ENCODE results near the gene PTX3. TPM values are rescaled to one million over a fixed set of nuclear protein-coding genes. Genes with fewer than 3 reads are reported as not detected.

Gene PTX3
- total RNA-seq (2021; ENCODE audit: unreplicated experiment) (2.1 TPM), Bru-seq, nascent RNA (percentile 40 among the genes with signal in this experiment), BruChase-seq, experiment 1, labeled RNA remaining after a 2-hour chase (percentile 43 among the genes with signal in this experiment), BruChase-seq, experiment 2, labeled RNA remaining after a 6-hour chase (percentile 55 among the genes with signal in this experiment)
- polyA plus RNA-seq (2012; ENCODE audit: insufficient read length), result 1.7 TPM
- long read RNA-seq, partial matches to known transcripts, result 0 of 2 reads
- long read RNA-seq, other reads (novel, unspliced or antisense), result 0 of 2 reads

- no peak for TF ChIP-seq SIN3A (IDR thresholded peaks at IDR 0.05; ENCODE audit: borderline replicate concordance, insufficient read depth, low read depth, low read length)
- no peak for TF ChIP-seq REST (IDR thresholded peaks at IDR 0.05; ENCODE audit: insufficient read depth in 1 of 2, low read depth in 2 of 2, low read length in 1 of 2)
- TF ChIP-seq POLR2AphosphoS5 (IDR thresholded peaks at IDR 0.05; ENCODE audit: low read depth, low read length), result no peak
- no peak for TF ChIP-seq CTCF (IDR thresholded peaks at IDR 0.05)
- TF ChIP-seq TCF7L2 (IDR thresholded peaks at IDR 0.05; ENCODE audit: low read depth, low read length), result no peak
- H3K27me3 ChIP-seq (ENCODE audit: control insufficient read depth, insufficient read depth, low read length), result peaks cover 18% of the 10 kb centered on the region
- no peaks in the 10 kb centered on the region for H3K36me3 ChIP-seq (ENCODE audit: control insufficient read depth, insufficient read depth, low read length)
- no peak for DNase-seq (ENCODE audit: low read depth, low spot score)
- no peaks in the 10 kb centered on the region for H3K9me3 ChIP-seq (ENCODE audit: control insufficient read depth, insufficient read depth, low read depth, low read length)
- in situ Hi-C loops (cut with HindIII; ENCODE audit: low pct_unique_long_range_greater_than_20kb, low sequenced_read_pairs) (no loop called here), intact Hi-C loops (cut with micrococcal nuclease; ENCODE audit: unreplicated experiment) (no loop called here)
- CTCF ChIA-PET, result no interaction called here
- no peak within 1 kb of the TSS for H3K27ac ChIP-seq (ENCODE audit: low read length)
- peak; percentile 50 for ATAC-seq
- no TSS peak for BruUV-seq (replicated peaks)
- POLR2A ChIA-PET, result no interaction called here
- H3K4me1 ChIP-seq (ENCODE audit: control insufficient read depth, insufficient read depth, low read length), result peaks cover 6% of the 10 kb centered on the region
- peak within 1 kb of the TSS; percentile 47 to 73 for H3K4me3 ChIP-seq (ENCODE audit: low read depth in 2 of 2, low read length in 2 of 2)
These were observed at the start of gene PTX3 for GRCh38 chr3:157436583-157437291. TSS of gene PTX3 (plus strand) at chr3:157436850. CDS start at chr3:157436934, 84 bp downstream.

- Histone ChIP-seq H3K27ac (ENCODE audit: low read length) (no peak overlapping the region), H3K4me3 (ENCODE audit: low read depth in 2 of 2, low read length in 2 of 2) (no peak overlapping the region), H3K27me3 (ENCODE audit: control insufficient read depth, insufficient read depth, low read length) (no peaks in the 10 kb centered on the region), H3K9me3 (ENCODE audit: control insufficient read depth, insufficient read depth, low read depth, low read length) (no peaks in the 10 kb centered on the region), H3K4me1 (ENCODE audit: control insufficient read depth, insufficient read depth, low read length) (no peaks in the 10 kb centered on the region), H3K36me3 (ENCODE audit: control insufficient read depth, insufficient read depth, low read length) (no peaks in the 10 kb centered on the region)
- TF ChIP-seq SIN3A (IDR thresholded peaks at IDR 0.05; ENCODE audit: borderline replicate concordance, insufficient read depth, low read depth, low read length) (no peak), REST (IDR thresholded peaks at IDR 0.05; ENCODE audit: insufficient read depth in 1 of 2, low read depth in 2 of 2, low read length in 1 of 2) (no peak), CTCF (IDR thresholded peaks at IDR 0.05) (no peak), POLR2AphosphoS5 (IDR thresholded peaks at IDR 0.05; ENCODE audit: low read depth, low read length) (no peak), TCF7L2 (IDR thresholded peaks at IDR 0.05; ENCODE audit: low read depth, low read length) (no peak)
- ATAC-seq (no peak), DNase-seq (ENCODE audit: low read depth, low spot score) (no peak)
- no TSS peak for BruUV-seq (replicated peaks)
- in situ Hi-C loops (cut with HindIII; ENCODE audit: low pct_unique_long_range_greater_than_20kb, low sequenced_read_pairs) (no loop called here), intact Hi-C loops (cut with micrococcal nuclease; ENCODE audit: unreplicated experiment) (no loop called here)
- ChIA-PET CTCF (no interaction called here), POLR2A (no interaction called here)
These were observed 48.8 kb upstream of the PTX3 start for GRCh38 chr3:157387708-157388435.

All from Panc1 (cell line).